RPMI8226 (cell line): ENCODE measurements around the gene GNAZ.

Experiments
- DNase-seq: peaks from one replicate; pipeline ENCODE4 v3.0.0-alpha.2; 2015

GNAZ gene

DNA sequence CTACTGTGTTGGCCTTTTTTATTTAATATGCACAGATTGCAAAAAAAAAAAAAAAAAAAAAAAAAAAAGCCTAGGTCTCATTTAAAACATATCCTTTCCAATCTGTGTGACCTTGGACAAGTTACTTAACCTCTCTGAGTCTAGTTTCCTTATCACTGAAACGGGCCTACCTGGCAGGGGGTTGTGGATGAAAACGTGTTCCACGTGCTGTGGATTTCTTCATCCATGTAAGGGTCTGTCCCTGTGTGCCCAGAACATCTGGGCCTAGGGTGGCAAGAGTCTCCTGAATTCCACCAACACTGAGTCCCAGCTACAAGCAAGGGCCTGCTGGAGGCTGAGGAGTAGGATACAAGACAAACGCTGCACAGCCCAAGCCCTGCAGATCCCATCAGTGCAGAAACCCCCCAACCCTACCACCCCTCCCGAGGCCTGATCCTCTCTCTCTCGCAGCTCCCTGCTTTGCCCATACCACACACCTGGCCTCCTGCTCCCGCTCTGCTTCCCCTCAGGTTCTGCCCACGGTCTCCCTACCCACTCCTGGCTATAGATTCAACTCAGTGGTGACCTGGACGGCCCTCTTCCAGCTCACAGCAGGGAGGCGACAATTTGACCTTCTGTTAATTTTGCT is 4.7 kb upstream of the GNAZ start:
- no peak for DNase-seq

- no peak for DNase-seq
Observed at GRCh38 chr22:23066200-23067022, 3.9 kb upstream of the GNAZ start.

- no peak for DNase-seq
Observed at GRCh38 chr22:23067023-23067650, 3.2 kb upstream of the GNAZ start.

DNA sequence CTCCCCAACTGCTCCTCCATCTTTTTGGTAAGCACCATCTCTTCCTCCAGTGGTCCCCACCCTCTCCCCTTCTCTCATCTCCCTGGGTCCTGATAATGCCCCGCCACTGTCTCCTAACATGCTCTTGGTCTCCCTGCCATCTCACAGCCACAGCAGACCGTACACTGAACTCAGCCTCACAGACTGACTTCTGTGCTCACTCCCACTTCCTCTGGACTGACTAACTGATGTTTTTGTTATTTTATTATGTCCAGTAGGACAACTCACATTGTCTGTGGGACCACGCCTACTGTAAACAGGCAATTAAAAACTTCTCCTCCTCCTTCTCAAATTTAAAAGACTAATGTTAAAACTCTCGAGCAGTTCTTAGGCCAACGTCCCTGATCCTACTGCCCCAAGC is 2.6 kb upstream of the GNAZ start:
- DNase-seq, result no peak

DNA sequence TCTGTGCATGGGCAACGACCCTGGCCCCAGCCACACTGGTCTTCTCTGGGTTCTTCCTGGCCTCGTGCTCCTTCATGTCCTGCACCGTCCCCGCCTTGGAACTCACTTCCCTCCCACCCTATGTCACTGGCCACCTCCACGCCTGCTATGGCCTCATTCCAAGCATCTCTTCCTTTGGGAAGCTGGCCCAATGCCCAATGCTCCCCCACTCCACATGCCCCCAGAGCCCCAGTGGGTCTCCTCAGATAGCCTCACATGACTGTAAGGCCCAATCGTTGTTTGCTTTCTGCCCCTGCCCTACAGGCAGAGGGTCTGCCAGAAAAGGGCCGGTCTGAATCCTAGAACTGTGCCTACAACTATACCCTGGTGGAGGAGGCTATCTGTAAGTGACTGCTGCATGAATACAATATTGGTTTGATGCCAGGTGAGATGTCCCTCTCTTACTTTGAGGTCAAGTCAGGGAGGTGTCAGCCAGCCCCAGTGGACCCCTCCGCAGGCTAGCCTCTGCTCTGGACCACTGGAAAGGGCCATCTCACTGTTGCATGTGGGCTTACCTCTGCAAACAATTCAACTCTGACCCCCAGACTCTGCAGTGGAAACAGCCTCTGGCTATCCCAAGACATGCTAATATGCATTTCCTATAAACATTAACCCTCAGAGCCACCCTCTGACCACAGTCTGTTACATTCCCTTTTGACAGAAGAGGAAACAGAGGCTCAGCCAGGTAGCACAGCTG is 2.1 kb upstream of the GNAZ start:
- no peak for DNase-seq

GRCh38 chr22:23068832-23069385 is 1.4 kb upstream of the GNAZ start:
- no peak for DNase-seq

GRCh38 chr22:23069502-23070357 is 589 bp upstream of the GNAZ start:
- peak; percentile 96 for DNase-seq

GRCh38 chr22:23071230-23072076 is 1.1 kb downstream of the GNAZ start:
- DNase-seq, result no peak

GRCh38 chr22:23072077-23072910 is 2.0 kb downstream of the GNAZ start:
- DNase-seq, result no peak

- no peak for DNase-seq
Observed at GRCh38 chr22:23072911-23073491, 2.7 kb downstream of the GNAZ start.

- DNase-seq, result no peak
Observed at GRCh38 chr22:23073526-23074229, 3.4 kb downstream of the GNAZ start.

DNA sequence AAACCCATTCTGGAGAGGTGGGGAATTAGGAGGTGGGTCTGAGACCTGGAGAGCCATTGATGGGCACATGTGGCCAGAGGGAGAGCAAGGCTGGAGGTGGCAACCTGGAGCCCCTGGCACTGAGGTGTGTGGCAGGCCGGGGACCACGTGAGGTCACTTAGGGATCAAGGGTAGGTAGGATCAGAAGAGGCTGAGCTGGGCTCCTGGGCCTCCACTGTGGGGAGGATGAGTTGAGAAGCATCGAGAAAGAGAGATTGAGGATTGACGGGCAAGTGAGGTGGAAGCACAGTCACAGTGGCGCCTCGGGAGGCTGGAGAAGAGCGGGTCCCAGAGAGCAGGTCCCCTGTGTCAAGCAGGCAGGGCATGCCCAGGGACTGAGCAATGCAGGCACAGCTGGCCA is 4.1 kb downstream of the GNAZ start:
- no peak for DNase-seq

DNA sequence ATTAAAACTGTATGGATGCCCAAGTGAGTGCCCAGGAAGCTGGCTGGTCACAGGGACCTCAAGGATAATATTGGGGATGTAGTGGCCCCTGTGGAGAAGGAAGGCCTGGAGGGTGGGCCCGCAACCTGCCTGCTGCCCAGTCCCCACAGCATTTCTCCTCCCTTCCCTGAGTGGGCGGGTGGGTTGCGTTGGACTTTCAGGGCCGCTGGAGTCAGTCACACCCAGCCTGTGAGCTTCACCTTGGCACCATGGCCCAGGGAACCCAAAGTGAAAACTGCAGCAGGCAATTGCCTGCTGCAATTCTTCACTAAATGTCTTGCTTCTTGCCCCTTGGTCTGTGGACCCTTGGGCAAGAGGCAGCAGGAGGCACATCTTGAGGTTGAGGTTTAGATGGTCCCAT is 4.7 kb downstream of the GNAZ start:
- no peak for DNase-seq

DNA sequence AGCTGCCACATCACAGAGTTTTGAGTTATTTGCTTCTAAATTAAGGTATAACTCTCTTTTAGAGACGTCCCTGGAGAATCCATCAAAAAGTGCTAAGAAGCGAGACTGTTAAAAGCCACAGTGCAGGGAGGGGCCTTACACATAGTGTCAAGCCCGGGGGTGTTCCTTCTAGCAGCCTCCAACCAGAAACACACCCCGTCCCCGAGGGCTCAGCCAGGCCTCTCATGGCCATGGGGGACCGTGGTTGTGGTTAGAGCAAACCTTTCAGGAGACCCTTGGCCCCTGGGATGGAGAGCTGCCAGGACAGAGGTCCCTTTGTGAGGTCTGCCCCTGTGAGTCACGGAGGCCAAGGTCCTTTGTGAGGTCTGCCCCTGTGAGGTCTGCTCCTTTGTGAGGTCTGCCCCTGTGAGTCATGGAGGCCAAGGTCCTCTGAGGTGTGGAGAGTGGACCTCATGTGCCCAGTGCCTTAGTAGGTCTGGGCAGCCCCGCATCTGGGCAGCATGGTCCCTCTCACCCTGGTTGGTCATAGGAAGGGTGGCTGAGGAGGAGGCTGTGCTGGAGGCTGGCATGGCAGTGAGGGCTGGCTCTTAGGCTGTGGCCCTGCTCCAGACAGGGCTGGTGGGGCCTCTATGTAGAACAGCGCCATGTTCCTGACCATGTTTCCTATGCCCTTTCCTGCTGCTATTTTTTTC is 5.4 kb downstream of the GNAZ start:
- DNase-seq, result no peak

DNA sequence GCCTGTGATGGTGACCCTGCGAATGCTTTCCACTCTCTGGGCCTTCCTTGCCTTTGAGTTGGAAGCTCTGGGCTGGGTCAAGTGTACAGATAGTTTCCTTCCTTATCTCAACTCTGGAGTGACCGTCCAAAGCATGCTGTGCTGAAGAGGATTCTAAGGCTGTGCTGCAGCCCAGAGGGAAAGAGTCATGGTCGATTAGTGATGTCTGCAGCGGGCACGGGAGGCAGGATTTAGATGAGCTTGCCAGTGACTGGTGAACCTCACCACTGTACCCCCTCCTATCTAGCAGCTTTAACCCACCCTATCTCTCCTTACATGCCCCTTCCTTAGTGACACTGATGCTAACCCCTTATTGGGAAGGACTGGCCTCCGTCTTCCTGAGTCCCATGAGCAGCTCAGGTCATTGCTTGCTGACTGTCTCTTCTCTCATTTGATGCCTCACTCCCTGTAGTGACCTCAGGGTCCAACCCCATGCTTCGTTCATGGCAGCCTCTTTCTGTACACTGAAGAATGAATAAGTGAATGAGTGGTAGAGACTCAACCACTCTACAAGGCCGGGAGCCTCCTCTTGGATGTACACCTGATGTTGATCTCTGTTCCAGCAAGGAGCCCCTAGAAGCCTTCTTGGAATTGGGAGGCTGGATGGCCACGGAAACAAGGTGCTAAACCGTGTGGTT is 6.7 kb downstream of the GNAZ start:
- DNase-seq, result no peak

DNA sequence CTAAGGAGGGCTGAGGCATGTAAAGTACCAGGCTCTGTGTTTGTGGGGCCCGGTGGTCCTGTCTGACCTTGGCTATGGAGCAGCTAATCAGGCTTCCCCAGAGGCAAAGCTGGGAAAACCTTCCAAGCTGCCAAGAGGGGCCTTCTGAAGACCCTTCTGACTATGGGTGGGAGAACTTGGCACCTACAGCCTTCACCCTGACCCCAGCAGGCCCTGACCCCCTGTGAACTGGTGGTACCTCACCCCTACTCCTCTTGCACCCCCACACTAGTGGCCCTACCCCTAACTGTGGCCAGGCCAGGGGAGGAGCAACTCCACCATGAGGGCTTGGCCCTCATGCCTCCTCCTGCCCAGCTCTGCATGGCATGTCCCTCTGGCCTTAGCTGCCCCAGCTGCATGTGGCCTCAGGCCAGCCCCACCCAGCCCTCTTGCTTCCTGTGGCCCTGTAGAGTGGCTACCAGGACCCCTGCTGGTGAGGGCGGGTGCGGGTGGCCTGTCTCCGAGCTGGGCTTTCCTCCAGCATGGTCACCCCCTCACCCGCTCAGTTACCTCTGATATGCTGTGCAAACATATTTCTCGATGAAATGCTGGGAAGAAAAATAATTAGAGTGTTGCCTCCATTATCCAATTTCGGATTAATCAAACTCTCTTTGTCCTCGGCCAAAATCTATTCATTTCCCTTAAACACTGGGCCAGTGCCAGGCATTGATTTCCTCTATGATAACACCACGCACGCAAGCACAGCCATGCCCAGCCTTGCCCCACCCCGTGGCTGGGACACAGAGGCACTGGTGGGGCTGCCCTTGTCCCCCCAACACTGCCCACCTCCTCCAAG is 7.5 kb downstream of the GNAZ start:
- no peak for DNase-seq

DNA sequence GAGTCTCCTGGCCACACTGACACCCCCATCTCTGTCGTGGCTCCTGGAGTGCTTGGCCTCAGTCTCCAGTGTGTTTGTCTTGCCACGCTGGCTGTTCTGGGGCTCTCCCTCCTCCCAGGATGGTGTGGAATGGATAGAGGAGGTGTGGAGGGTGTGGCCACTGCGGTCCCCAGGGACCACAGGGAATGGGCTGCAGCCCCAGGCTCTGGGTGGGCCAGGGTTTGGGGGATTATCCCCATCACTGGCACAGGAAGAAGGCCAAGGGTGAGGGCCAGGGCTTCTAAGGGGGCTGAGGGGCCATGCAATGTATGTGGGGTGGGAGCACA is 8.1 kb downstream of the GNAZ start:
- no peak for DNase-seq
